Cardiac muscle cell (in vitro differentiated cells and primary cell): ENCODE data around the gene MGST3. TPM values are rescaled to one million over a fixed set of nuclear protein-coding genes. Genes with fewer than 3 reads are reported as not detected.

Experiments
- DNase-seq, 2 donors: peaks; one replicate each; pipeline versions ENCODE4 v3.0.0 to v3.0.0-alpha.2; 2010 to 2017; ENCODE audit warnings: low read depth in 1 of 2, low spot score in 1 of 2
- H3K27ac ChIP-seq: fragments of 200-600 bp; sonication (generic); 2 replicates; pipeline ENCODE4 v1.5.1; 2016
- H3K27me3 ChIP-seq: fragments of 200-600 bp; sonication (generic); 2 replicates; pipeline ENCODE4 v1.6.0; 2016; ENCODE audit warnings: control low read depth
- H3K36me3 ChIP-seq: fragments of 200-600 bp; sonication (generic); 2 replicates; pipeline ENCODE4 v1.5.1; 2016; ENCODE audit warnings: control low read depth
- H3K4me1 ChIP-seq: fragments of 200-600 bp; sonication (generic); 2 replicates; pipeline ENCODE4 v1.8.1; 2017; ENCODE audit warnings: low read depth, mild to moderate bottlenecking, mixed run types
- H3K4me3 ChIP-seq: fragments of 200-600 bp; sonication (generic); 2 replicates; pipeline ENCODE4 v1.5.1; 2016; ENCODE audit warnings: mild to moderate bottlenecking
- H3K9me3 ChIP-seq: fragments of 200-600 bp; sonication (generic); 2 replicates; pipeline ENCODE4 v1.5.1; 2017; ENCODE audit warnings: low read depth, mild to moderate bottlenecking, control low read depth
- polyA plus RNA-seq: library from polyadenylated mRNA; unstranded; fragments of >200 nt; fragmentation: Nextera tagmentation; extraction: Ambion mirVana; gene quantifications from 2 replicates; pipeline ENCODE4 v1.2.1, GENCODE V29; 2016
- total RNA-seq: library from RNA; depleted of rRNA; stranded (reverse); fragments of >200 nt; gene quantifications from 2 replicates; pipeline ENCODE4 v1.2.3, GENCODE V29; 2016
- TF ChIP-seq, protein P1 (sequence below): IDR thresholded peaks from 2 replicates; pipeline ENCODE4 v1.5.1; 2012; ENCODE audit warnings: low read depth, mild to moderate bottlenecking, low read length

Gene MGST3
- total and polyA plus RNA-seq, 2 experiments from 2014 or later: 284 to 972 TPM

DNA sequence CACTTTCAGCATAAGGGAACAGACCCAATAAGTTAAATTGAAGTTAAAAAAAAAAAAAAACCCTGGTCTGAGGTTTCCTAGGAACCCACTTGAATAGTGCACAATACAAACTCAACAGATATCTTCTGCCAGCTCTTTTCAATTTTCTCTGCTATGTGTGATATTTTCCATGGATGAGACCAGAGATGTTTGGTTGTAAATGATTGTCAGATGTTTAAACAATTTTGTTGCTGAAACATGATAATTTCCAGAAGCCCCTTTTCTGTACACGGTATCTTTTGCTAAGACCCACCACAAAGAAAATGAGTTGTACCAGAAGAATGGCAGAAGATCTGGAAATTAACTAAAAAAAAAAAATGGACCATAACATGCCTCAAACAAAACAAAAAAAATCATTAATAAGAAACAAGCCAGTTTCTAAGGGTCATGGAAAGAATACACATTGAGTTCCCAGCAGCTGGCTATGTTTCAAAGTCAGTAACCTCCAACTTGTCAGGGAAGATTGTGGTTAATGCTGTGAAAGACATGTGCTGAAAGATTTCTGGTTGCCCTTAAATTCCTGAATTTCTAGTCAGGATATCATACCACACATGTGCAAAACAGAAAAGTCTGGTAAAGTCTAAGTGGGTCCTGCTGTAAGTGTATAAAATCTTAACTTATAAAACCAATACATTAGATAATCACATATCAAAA, 35.6 kb upstream of the MGST3 start:
- no peaks in the 10 kb centered on the region for H3K9me3 ChIP-seq
- H3K36me3 ChIP-seq: no peaks in the 10 kb centered on the region
- peak in 1 of 2 donors; percentile 73 for DNase-seq
- peaks cover 19% of the 10 kb centered on the region for H3K27me3 ChIP-seq
- H3K4me3 ChIP-seq: no peak overlapping the region
- TF ChIP-seq, protein P1, sequence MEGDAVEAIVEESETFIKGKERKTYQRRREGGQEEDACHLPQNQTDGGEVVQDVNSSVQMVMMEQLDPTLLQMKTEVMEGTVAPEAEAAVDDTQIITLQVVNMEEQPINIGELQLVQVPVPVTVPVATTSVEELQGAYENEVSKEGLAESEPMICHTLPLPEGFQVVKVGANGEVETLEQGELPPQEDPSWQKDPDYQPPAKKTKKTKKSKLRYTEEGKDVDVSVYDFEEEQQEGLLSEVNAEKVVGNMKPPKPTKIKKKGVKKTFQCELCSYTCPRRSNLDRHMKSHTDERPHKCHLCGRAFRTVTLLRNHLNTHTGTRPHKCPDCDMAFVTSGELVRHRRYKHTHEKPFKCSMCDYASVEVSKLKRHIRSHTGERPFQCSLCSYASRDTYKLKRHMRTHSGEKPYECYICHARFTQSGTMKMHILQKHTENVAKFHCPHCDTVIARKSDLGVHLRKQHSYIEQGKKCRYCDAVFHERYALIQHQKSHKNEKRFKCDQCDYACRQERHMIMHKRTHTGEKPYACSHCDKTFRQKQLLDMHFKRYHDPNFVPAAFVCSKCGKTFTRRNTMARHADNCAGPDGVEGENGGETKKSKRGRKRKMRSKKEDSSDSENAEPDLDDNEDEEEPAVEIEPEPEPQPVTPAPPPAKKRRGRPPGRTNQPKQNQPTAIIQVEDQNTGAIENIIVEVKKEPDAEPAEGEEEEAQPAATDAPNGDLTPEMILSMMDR: no peak
- no peaks in the 10 kb centered on the region for H3K4me1 ChIP-seq
- H3K27ac ChIP-seq: no peak overlapping the region

DNA sequence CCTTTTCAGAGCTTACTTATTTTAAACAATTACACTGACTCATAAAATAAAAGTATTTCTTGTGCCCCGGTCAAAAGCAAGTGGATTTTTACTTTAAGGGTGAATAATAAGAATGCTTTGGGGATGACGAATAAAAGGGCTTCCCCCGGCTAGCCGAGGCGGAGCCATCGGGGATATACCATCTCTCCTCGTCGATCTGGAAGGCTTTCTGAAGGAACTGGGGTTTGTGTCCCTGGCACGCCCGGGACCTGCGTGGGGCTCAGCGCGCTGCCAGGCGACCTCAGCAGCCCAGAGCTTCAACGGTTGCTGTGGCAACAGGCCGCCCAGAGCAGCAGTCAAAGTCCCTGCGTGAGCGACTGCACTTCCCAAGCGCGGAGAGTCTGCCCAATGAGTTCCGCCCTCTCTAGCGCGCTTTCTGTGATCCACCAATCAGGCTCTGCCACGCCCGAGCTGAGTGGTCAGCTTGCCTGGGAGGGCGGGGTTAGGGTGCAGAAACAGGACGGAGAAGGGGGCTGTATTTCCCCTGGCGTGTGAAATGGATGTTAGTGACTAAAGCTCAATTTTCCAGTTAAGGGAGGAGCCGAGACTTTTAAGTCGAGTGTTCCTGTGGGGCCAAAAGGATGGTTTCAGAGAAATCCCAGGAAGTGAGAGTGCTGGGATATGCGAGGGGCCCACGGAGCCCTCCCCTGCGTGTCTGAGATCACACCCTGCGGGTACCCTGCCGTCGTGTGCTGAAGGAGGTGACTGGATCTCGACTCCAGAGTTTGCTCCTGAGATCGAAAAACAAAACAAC, 33.0 kb upstream of the MGST3 start:
- DNase-seq: peak; percentile 96 to 97
- Histone ChIP-seq H3K36me3 (no peaks in the 10 kb centered on the region), H3K27ac (peak overlapping the region; percentile 70), H3K4me3 (peak overlapping the region; percentile 54), H3K4me1 (no peaks in the 10 kb centered on the region), H3K9me3 (no peaks in the 10 kb centered on the region), H3K27me3 (peaks cover 19% of the 10 kb centered on the region)
- TF ChIP-seq, protein P1: no peak

DNA sequence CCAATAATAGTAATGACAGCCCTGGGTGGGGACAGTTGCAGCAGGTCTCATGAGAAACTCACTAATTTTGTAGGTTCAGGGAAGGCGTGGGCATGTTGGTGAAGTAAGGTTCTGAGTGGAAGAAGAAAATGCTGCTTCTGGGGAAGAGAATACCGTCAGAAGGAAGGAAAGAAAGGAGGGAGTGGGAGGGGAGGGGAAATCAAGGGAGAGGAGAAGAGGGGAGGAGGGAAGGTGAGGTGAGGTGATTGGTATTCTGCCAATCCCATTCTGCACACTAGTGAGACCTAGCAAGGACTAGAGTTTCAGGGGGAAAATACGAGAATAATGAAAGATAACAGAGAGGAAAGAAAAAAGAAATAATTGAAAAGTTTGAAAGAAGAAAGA, 32.4 kb upstream of the MGST3 start:
- Histone ChIP-seq H3K9me3 (no peaks in the 10 kb centered on the region), H3K4me1 (no peaks in the 10 kb centered on the region), H3K27me3 (peaks cover 13% of the 10 kb centered on the region), H3K36me3 (no peaks in the 10 kb centered on the region), H3K4me3 (peak overlapping the region; percentile 54), H3K27ac (peak overlapping the region; percentile 70)
- no peak for DNase-seq
- TF ChIP-seq, protein P1: no peak

DNA sequence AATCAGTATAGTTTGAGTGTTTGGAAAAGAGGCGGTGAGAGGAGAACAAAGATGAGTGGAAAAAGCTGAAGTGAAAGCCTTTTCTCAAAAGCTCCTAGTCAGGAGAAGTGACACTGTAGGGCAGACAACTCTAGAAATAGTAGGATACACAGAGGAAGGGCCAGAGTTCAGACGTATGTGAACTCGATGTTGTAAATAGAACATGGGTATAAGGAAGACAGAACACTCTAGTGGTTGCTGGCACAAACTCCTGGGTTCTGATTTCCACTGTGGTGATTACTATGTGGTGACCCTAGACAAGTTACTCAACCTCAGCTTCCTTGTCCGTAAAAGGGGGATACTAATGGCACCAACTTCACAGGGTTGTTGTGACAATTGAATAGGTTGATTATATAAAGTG, 30.2 kb upstream of the MGST3 start:
- TF ChIP-seq, protein P1: no peak
- no peak for DNase-seq
- no peaks in the 10 kb centered on the region for H3K9me3 ChIP-seq
- no peak overlapping the region for H3K27ac ChIP-seq
- H3K4me1 ChIP-seq: no peaks in the 10 kb centered on the region
- no peak overlapping the region for H3K4me3 ChIP-seq
- peaks cover 9% of the 10 kb centered on the region for H3K27me3 ChIP-seq
- H3K36me3 ChIP-seq: no peaks in the 10 kb centered on the region

DNA sequence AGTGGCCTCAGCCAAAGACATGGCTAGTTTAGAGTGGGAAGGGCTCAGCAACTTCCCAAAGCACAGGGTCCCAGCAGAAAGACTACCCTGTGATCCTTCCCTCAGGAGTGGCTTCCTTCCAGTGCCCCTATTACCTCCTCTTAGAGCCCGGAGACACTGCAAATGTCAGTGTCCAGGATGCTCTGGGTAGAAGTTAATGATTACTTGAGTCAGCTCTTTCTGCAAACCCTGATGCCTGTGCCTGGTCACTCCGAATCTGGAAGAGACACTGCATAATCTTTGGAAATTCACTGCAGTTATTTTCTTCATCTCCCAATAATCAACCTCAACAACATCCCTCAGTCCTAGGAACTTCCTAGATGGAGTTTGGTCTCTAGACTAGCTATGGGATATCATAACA, 27.2 kb upstream of the MGST3 start:
- no peak overlapping the region for H3K4me3 ChIP-seq
- DNase-seq: no peak
- TF ChIP-seq, protein P1: no peak
- H3K27me3 ChIP-seq: peaks cover 9% of the 10 kb centered on the region
- H3K9me3 ChIP-seq: no peaks in the 10 kb centered on the region
- H3K36me3 ChIP-seq: no peaks in the 10 kb centered on the region
- H3K27ac ChIP-seq: no peak overlapping the region
- H3K4me1 ChIP-seq: no peaks in the 10 kb centered on the region
